Endodermal cell (in vitro differentiated cells): ENCODE measurements around the gene LY6G6D. TPM values are rescaled to one million over a fixed set of nuclear protein-coding genes. Genes with fewer than 3 reads are reported as not detected.

Experiments
- DNase-seq: peaks from one replicate; pipeline ENCODE4 v3.0.0-alpha.2; 2017
- H3K27ac ChIP-seq: 2 replicates; pipeline ENCODE4 v1.5.1; 2013; ENCODE audit warnings: mild to moderate bottlenecking, low read depth, low read length, moderate library complexity
- H3K27me3 ChIP-seq: 2 replicates; pipeline ENCODE4 v1.6.1; 2013; ENCODE audit warnings: mild to moderate bottlenecking, low read length, moderate library complexity; ENCODE audit not compliant: insufficient read depth, control insufficient read depth, poor library complexity, severe bottlenecking
- H3K36me3 ChIP-seq: 2 replicates; pipeline ENCODE4 v1.7.0; 2013; ENCODE audit warnings: mild to moderate bottlenecking, low read length, moderate library complexity; ENCODE audit not compliant: control insufficient read depth, insufficient read depth
- H3K4me1 ChIP-seq: one replicate; pipeline ENCODE4 v1.7.0; 2013; ENCODE audit warnings: low read length; ENCODE audit not compliant: control insufficient read depth, insufficient read depth
- H3K4me3 ChIP-seq: 2 replicates; pipeline ENCODE4 v1.5.1; 2013; ENCODE audit warnings: mild to moderate bottlenecking, low read length, moderate library complexity
- H3K9ac ChIP-seq: 2 replicates; pipeline ENCODE4 v1.6.1; 2013; ENCODE audit warnings: mild to moderate bottlenecking, low read length, moderate library complexity; ENCODE audit not compliant: poor library complexity, severe bottlenecking; ENCODE audit errors: extremely low read depth
- H3K9me3 ChIP-seq: 2 replicates; pipeline ENCODE4 v1.6.1; 2013; ENCODE audit warnings: mild to moderate bottlenecking, low read length, moderate library complexity; ENCODE audit not compliant: control insufficient read depth
- H3K27ac Mint-ChIP-seq: 2 replicates; pipeline ENCODE4 v1.8.0; 2020; ENCODE audit warnings: mixed read lengths
- H3K27me3 Mint-ChIP-seq: 2 replicates; pipeline ENCODE4 v1.8.0; 2021; ENCODE audit warnings: mild to moderate bottlenecking, mixed read lengths; ENCODE audit not compliant: insufficient read depth
- H3K36me3 Mint-ChIP-seq: 2 replicates; pipeline ENCODE4 v1.8.0; 2020; ENCODE audit warnings: low read depth, mixed read lengths
- H3K4me1 Mint-ChIP-seq: 2 replicates; pipeline ENCODE4 v1.8.0; 2020; ENCODE audit warnings: mixed read lengths
- H3K4me3 Mint-ChIP-seq: 2 replicates; pipeline ENCODE4 v1.8.0; 2020; ENCODE audit warnings: mild to moderate bottlenecking, moderate library complexity, mixed read lengths
- H3K9me3 Mint-ChIP-seq: 2 replicates; pipeline ENCODE4 v1.8.0; 2020; ENCODE audit warnings: mild to moderate bottlenecking, mixed read lengths
- WGBS, 2 experiments: methylation state at CpG; one replicate each; pipeline versions ENCODE4 v1.1.5 to v1.1.7; 2013; ENCODE audit warnings: missing lambda C conversion rate in 2 of 2, mixed read lengths in 1 of 2; ENCODE audit not compliant: insufficient coverage in 1 of 2, insufficient read length in 1 of 2; 5-methylcytosine and 5-hydroxymethylcytosine counted together
- total RNA-seq, 2 donors: library from RNA; stranded (reverse); fragmentation: NEBNext Ultra II Directional in 1 of 2; extraction: Animal tissue kit (Norgen Biotek cat#: 25700) in 1 of 2; gene quantifications; 2 replicates in 1 of 2; 3 replicates in 1 of 2; pipeline ENCODE4 v1.2.1, GENCODE V29; 2021
- TF ChIP-seq, protein P1 (sequence below): fragments of 200-600 bp; sonication (generic); conservative IDR thresholded peaks from 2 replicates; pipeline ENCODE4 v1.5.0; 2021; ENCODE audit warnings: antibody characterized with exemption, mild to moderate bottlenecking

Gene LY6G6D
- total RNA-seq, 2 donors from 2014 or later = not detected

DNA sequence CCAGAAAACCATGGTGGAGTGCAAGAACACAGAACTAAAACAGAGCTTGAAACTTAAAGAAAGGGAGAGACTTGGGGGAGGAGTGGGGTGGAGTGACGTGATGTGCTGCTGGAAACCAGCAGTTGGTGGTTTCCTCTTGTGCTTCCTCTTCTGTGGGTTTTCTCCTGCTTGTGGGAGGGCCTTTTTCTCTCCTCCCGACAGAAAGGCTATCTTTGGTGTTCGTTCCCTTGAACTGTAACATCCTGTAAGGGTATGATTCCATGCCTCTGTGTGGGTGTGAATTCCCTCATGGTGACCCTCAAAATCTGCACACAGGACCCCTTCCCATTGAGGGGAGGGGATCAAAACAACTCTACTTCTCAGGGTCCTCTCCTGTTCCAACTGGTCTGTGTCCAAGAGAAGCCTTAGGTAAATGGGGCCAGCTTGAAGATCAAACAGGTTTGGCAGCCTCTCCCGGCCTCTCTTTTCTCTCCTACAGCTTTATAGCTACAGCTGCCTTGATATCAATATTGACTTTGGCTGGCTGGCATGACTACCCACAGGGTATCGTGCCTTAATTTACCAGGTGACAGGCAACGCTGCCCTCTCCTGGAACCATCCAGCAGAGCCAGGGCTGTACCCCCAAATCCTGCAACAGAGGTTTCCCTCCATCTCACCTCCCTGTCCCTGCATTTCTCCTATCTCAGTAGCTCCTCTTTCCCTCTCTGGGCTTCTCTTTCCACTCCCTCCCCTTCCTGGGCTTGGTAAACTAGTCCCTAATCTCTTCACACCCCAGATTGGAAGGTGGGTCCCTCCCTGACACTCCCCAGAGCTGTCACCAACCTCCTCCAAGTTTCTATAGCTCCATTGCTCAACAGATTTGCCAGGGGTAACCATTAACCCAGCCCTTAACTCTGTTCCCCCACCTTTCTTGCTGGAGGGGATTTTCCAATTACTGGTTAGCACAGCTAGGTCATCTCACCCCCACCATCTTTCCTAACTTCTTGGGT, 23.1 kb downstream of the LY6G6D start:
- H3K9me3 Mint-ChIP-seq = no peaks in the 10 kb centered on the region
- TF ChIP-seq, protein P1, sequence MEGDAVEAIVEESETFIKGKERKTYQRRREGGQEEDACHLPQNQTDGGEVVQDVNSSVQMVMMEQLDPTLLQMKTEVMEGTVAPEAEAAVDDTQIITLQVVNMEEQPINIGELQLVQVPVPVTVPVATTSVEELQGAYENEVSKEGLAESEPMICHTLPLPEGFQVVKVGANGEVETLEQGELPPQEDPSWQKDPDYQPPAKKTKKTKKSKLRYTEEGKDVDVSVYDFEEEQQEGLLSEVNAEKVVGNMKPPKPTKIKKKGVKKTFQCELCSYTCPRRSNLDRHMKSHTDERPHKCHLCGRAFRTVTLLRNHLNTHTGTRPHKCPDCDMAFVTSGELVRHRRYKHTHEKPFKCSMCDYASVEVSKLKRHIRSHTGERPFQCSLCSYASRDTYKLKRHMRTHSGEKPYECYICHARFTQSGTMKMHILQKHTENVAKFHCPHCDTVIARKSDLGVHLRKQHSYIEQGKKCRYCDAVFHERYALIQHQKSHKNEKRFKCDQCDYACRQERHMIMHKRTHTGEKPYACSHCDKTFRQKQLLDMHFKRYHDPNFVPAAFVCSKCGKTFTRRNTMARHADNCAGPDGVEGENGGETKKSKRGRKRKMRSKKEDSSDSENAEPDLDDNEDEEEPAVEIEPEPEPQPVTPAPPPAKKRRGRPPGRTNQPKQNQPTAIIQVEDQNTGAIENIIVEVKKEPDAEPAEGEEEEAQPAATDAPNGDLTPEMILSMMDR = peak; percentile 32
- Histone ChIP-seq H3K36me3 (peaks cover 18% of the 10 kb centered on the region), H3K9ac (peak overlapping the region; percentile 38), H3K4me1 (peaks cover 18% of the 10 kb centered on the region), H3K27ac (peak overlapping the region; percentile 87), H3K4me3 (peak overlapping the region; percentile 51), H3K9me3 (no peaks in the 10 kb centered on the region), H3K27me3 (no peaks in the 10 kb centered on the region)
- H3K4me3 Mint-ChIP-seq = peak overlapping the region; percentile 99
- DNase-seq = peak; percentile 62
- peaks cover 46% of the 10 kb centered on the region for H3K4me1 Mint-ChIP-seq
- WGBS, 2 experiments = 58 to 81% methylated on average over 3 to 6 of the region's 6 CpGs
- H3K36me3 Mint-ChIP-seq = peaks cover 24% of the 10 kb centered on the region
- H3K27me3 Mint-ChIP-seq = no peaks in the 10 kb centered on the region
- H3K27ac Mint-ChIP-seq = peak overlapping the region; percentile 93

GRCh38 chr6:31739639-31740396, 24.7 kb downstream of the LY6G6D start, which contains the start of gene MSH5:
Gene MSH5 (plus strand): TSS chr6:31740005. CDS start chr6:31740467, 462 bp downstream.
- Mint-ChIP-seq H3K9me3 (no peaks in the 10 kb centered on the region), H3K27ac (peak within 1 kb of the TSS; percentile 97), H3K27me3 (no peaks in the 10 kb centered on the region), H3K36me3 (peaks cover 12% of the 10 kb centered on the region), H3K4me3 (peak within 1 kb of the TSS; percentile 99), H3K4me1 (peaks cover 43% of the 10 kb centered on the region)
- H3K4me1 ChIP-seq = peaks cover 13% of the 10 kb centered on the region
- TF ChIP-seq, protein P1 = no peak
- no peaks in the 10 kb centered on the region for H3K27me3 ChIP-seq
- WGBS, 2 experiments = 3 to 6% methylated on average over 31 to 58 of the region's 58 CpGs
- peak; percentile 100 for DNase-seq
- no peaks in the 10 kb centered on the region for H3K9me3 ChIP-seq
- H3K27ac ChIP-seq = peak within 1 kb of the TSS; percentile 78
- H3K36me3 ChIP-seq = peaks cover 5% of the 10 kb centered on the region
- H3K9ac ChIP-seq = peak within 1 kb of the TSS; percentile 64
- peak within 1 kb of the TSS; percentile 80 for H3K4me3 ChIP-seq

DNA sequence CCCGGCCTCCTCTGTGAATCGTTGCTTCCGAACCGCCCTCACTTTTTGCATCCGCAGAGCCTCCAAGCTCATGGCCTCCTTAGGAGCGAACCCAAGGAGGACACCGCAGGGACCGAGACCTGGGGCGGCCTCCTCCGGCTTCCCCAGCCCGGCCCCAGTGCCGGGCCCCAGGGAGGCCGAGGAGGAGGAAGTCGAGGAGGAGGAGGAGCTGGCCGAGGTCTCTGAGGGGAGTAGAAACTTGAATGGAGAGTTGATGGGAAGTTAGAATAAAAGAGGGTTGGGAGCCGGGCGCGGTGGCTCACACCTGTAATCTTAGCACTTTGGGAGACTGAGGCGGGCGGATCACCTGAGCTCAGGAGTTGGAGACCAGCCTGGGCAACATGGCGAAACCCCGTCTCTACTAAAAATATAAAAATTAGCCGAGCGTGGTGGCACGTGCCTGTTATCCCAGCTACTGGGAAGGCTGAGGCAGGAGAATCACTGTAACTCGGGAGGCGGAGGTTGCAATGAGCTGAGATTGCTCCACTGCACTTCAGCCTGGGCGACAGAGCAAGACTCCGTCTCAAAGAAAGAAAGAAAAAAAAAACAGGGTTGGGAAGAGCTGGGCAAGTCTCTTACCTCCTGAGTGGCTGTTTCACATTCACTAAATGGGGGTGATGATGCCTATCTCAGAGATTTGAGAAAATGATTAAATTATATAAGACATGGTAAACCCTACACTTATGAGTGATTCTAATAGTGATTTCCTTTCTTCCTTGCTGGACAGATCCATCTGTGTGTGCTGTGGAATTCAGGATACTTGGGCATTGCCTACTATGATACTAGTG, 25.5 kb downstream of the LY6G6D start:
- no peaks in the 10 kb centered on the region for H3K9me3 ChIP-seq
- H3K4me3 Mint-ChIP-seq = peak overlapping the region; percentile 99
- peaks cover 5% of the 10 kb centered on the region for H3K36me3 ChIP-seq
- H3K27me3 Mint-ChIP-seq = no peaks in the 10 kb centered on the region
- TF ChIP-seq, protein P1 = no peak
- peaks cover 47% of the 10 kb centered on the region for H3K4me1 Mint-ChIP-seq
- H3K27ac Mint-ChIP-seq = peak overlapping the region; percentile 97
- H3K36me3 Mint-ChIP-seq = peaks cover 12% of the 10 kb centered on the region
- H3K9ac ChIP-seq = peak overlapping the region; percentile 64
- H3K4me3 ChIP-seq = peak overlapping the region; percentile 80
- DNase-seq = no peak
- H3K27me3 ChIP-seq = no peaks in the 10 kb centered on the region
- H3K27ac ChIP-seq = peak overlapping the region; percentile 78
- 53 to 59% methylated on average over 18 to 29 of the region's 29 CpGs for WGBS, 2 experiments
- peaks cover 13% of the 10 kb centered on the region for H3K4me1 ChIP-seq
- no peaks in the 10 kb centered on the region for H3K9me3 Mint-ChIP-seq
